Keratinocyte (primary cell): ENCODE results near the gene TAS2R38.

Experiments
- CTCF ChIP-seq, 3 experiments: IDR thresholded peaks in 1 of 3; conservative IDR thresholded peaks in 1 of 3; optimal IDR thresholded peaks in 1 of 3; 2 replicates in 2 of 3; 3 replicates in 1 of 3; pipeline versions ENCODE3 to v1.5.1; 2011; ENCODE audit warnings: low read length in 3 of 3, mild to moderate bottlenecking in 3 of 3, moderate library complexity in 2 of 3, control low read depth in 1 of 3, inconsistent platforms in 1 of 3; ENCODE audit not compliant: insufficient read depth in 2 of 3; ENCODE audit errors: extremely low read depth in 1 of 3
- EZH2 ChIP-seq: IDR thresholded peaks from one replicate; pipeline ENCODE4 v1.6.1; 2012; ENCODE audit warnings: inconsistent platforms, mild to moderate bottlenecking, low read length, moderate library complexity

GRCh38 chr7:141975806-141976523 is 2.4 kb upstream of the TAS2R38 start:
- peak; percentile 94 to 96 (median 94) for TF ChIP-seq CTCF (optimal IDR thresholded peaks at IDR 0.05 in 1 of 3, IDR thresholded peaks at IDR 0.05 in 1 of 3, conservative IDR thresholded peaks at IDR 0.05 in 1 of 3; ENCODE audit: extremely low read depth in 1 of 3, insufficient read depth in 2 of 3, low read length in 3 of 3)
- no peak for TF ChIP-seq EZH2
